HepG2 (cell line): ENCODE results near the gene PDE4D.

Source experiments
- CTCF ChIP-seq: sonication (generic); formaldehyde crosslinking; IDR thresholded peaks from 2 replicates; pipeline ENCODE4 v1.5.0; 2020; ENCODE audit warnings: mild to moderate bottlenecking, missing genetic modification reagents, moderate library complexity
- EP300 ChIP-seq, 3 experiments: sonication (generic) in 1 of 3; formaldehyde crosslinking in 1 of 3; IDR thresholded peaks; 2 replicates each; pipeline versions ENCODE4 v1.5.1 to v1.6.1; 2011 to 2020; ENCODE audit warnings: low read depth in 2 of 3, low read length in 2 of 3, borderline replicate concordance in 1 of 3, improper control_type of control experiment in 1 of 3, mild to moderate bottlenecking in 1 of 3, missing genetic modification reagents in 1 of 3, moderate library complexity in 1 of 3
- FOSL1 ChIP-seq: sonication (generic); formaldehyde crosslinking; IDR thresholded peaks from 2 replicates; pipeline ENCODE4 v1.9.0; 2021; ENCODE audit warnings: missing genetic modification reagents, borderline replicate concordance
- HIC2 ChIP-seq: sonication (generic); formaldehyde crosslinking; IDR thresholded peaks from 2 replicates; pipeline ENCODE4 v1.9.0; 2022; ENCODE audit warnings: low read depth, missing genetic modification reagents
- IRF9 ChIP-seq: sonication (generic); formaldehyde crosslinking; IDR thresholded peaks from 2 replicates; pipeline ENCODE4 v1.8.0; 2022; ENCODE audit warnings: missing genetic modification reagents, mild to moderate bottlenecking, borderline replicate concordance
- POLR2A ChIP-seq, 2 experiments: IDR thresholded peaks; 2 replicates each; pipeline ENCODE4 v1.6.1; 2011; ENCODE audit warnings: low read depth in 2 of 2, low read length in 2 of 2, mild to moderate bottlenecking in 1 of 2, moderate library complexity in 1 of 2; ENCODE audit not compliant: insufficient read depth in 1 of 2
- PRDM15 ChIP-seq: sonication (generic); formaldehyde crosslinking; IDR thresholded peaks from 2 replicates; pipeline ENCODE4 v1.4.0; 2020; ENCODE audit warnings: missing genetic modification reagents
- ZNF12 ChIP-seq: sonication (generic); formaldehyde crosslinking; IDR thresholded peaks from 2 replicates; pipeline ENCODE4 v1.5.0; 2020; ENCODE audit warnings: missing genetic modification reagents
- ZNF350 ChIP-seq: sonication (generic); formaldehyde crosslinking; IDR thresholded peaks from 2 replicates; pipeline ENCODE4 v1.4.0; 2020; ENCODE audit warnings: mild to moderate bottlenecking, low read depth, missing genetic modification reagents, borderline replicate concordance
- ZNF7 ChIP-seq: IDR thresholded peaks from 2 replicates; pipeline ENCODE4 v1.6.1; 2016; ENCODE audit warnings: missing biosample characterization, missing genetic modification reagents
- TF ChIP-seq, protein P1 (sequence below): sonication (generic); formaldehyde crosslinking; IDR thresholded peaks from 2 replicates; pipeline ENCODE4 v1.4.0; 2020; ENCODE audit warnings: missing genetic modification reagents
- TF ChIP-seq, protein P2 (sequence below): sonication (generic); formaldehyde crosslinking; IDR thresholded peaks from 2 replicates; pipeline ENCODE4 v1.4.0; 2020; ENCODE audit warnings: missing genetic modification reagents, mild to moderate bottlenecking, borderline replicate concordance
- TF ChIP-seq, protein P3 (sequence below), 2 experiments: IDR thresholded peaks; 2 replicates each; pipeline ENCODE4 v1.6.1; 2011 to 2012; ENCODE audit warnings: low read length in 2 of 2, borderline replicate concordance in 1 of 2, low read depth in 1 of 2, mild to moderate bottlenecking in 1 of 2, moderate library complexity in 1 of 2

GRCh38 chr5:59042201-59043055 lies 851.1 kb downstream of the PDE4D start:
- TF ChIP-seq, protein P1, sequence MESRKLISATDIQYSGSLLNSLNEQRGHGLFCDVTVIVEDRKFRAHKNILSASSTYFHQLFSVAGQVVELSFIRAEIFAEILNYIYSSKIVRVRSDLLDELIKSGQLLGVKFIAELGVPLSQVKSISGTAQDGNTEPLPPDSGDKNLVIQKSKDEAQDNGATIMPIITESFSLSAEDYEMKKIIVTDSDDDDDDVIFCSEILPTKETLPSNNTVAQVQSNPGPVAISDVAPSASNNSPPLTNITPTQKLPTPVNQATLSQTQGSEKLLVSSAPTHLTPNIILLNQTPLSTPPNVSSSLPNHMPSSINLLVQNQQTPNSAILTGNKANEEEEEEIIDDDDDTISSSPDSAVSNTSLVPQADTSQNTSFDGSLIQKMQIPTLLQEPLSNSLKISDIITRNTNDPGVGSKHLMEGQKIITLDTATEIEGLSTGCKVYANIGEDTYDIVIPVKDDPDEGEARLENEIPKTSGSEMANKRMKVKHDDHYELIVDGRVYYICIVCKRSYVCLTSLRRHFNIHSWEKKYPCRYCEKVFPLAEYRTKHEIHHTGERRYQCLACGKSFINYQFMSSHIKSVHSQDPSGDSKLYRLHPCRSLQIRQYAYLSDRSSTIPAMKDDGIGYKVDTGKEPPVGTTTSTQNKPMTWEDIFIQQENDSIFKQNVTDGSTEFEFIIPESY: no peak
- TF ChIP-seq, protein P2, sequence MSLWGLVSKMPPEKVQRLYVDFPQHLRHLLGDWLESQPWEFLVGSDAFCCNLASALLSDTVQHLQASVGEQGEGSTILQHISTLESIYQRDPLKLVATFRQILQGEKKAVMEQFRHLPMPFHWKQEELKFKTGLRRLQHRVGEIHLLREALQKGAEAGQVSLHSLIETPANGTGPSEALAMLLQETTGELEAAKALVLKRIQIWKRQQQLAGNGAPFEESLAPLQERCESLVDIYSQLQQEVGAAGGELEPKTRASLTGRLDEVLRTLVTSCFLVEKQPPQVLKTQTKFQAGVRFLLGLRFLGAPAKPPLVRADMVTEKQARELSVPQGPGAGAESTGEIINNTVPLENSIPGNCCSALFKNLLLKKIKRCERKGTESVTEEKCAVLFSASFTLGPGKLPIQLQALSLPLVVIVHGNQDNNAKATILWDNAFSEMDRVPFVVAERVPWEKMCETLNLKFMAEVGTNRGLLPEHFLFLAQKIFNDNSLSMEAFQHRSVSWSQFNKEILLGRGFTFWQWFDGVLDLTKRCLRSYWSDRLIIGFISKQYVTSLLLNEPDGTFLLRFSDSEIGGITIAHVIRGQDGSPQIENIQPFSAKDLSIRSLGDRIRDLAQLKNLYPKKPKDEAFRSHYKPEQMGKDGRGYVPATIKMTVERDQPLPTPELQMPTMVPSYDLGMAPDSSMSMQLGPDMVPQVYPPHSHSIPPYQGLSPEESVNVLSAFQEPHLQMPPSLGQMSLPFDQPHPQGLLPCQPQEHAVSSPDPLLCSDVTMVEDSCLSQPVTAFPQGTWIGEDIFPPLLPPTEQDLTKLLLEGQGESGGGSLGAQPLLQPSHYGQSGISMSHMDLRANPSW: no peak
- no peak for TF ChIP-seq ZNF12 (CRISPR knock-in tag)
- TF ChIP-seq FOSL1: no peak
- TF ChIP-seq PRDM15 (CRISPR knock-in tag): no peak
- TF ChIP-seq POLR2A (IDR thresholded peaks at IDR 0.05; ENCODE audit: insufficient read depth in 1 of 2, low read depth in 2 of 2, low read length in 2 of 2): no peak
- no peak for TF ChIP-seq HIC2 (CRISPR knock-in tag)
- no peak for TF ChIP-seq ZNF350 (CRISPR knock-in tag)
- no peak for TF ChIP-seq CTCF
- 0 out of 2 replicates have a peak, but pooled peaks have one; percentile 42 for TF ChIP-seq ZNF7 (CRISPR knock-in tag)
- no peak for TF ChIP-seq EP300 (IDR thresholded peaks at IDR 0.05; ENCODE audit: low read depth in 2 of 2, low read length in 2 of 2)
- no peak for TF ChIP-seq EP300 (CRISPR knock-in tag; IDR thresholded peaks at IDR 0.05; ENCODE audit: borderline replicate concordance)
- TF ChIP-seq, protein P3, sequence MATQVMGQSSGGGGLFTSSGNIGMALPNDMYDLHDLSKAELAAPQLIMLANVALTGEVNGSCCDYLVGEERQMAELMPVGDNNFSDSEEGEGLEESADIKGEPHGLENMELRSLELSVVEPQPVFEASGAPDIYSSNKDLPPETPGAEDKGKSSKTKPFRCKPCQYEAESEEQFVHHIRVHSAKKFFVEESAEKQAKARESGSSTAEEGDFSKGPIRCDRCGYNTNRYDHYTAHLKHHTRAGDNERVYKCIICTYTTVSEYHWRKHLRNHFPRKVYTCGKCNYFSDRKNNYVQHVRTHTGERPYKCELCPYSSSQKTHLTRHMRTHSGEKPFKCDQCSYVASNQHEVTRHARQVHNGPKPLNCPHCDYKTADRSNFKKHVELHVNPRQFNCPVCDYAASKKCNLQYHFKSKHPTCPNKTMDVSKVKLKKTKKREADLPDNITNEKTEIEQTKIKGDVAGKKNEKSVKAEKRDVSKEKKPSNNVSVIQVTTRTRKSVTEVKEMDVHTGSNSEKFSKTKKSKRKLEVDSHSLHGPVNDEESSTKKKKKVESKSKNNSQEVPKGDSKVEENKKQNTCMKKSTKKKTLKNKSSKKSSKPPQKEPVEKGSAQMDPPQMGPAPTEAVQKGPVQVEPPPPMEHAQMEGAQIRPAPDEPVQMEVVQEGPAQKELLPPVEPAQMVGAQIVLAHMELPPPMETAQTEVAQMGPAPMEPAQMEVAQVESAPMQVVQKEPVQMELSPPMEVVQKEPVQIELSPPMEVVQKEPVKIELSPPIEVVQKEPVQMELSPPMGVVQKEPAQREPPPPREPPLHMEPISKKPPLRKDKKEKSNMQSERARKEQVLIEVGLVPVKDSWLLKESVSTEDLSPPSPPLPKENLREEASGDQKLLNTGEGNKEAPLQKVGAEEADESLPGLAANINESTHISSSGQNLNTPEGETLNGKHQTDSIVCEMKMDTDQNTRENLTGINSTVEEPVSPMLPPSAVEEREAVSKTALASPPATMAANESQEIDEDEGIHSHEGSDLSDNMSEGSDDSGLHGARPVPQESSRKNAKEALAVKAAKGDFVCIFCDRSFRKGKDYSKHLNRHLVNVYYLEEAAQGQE (IDR thresholded peaks at IDR 0.05; ENCODE audit: borderline replicate concordance in 1 of 2, low read depth in 1 of 2, low read length in 2 of 2): no peak
- TF ChIP-seq IRF9 (CRISPR knock-in tag): no peak
